Effector CD4-positive, alpha-beta T cell (primary cell): ENCODE results near the gene ZNF598.
A peak's percentile ranks its signal among the peaks of the same experiment; 100 is the strongest.
"Not testable (repeated sequence)": the region's sequence is repeated elsewhere in the genome, so short reads cannot be mapped to it uniquely, and the experiment has no call there.

Experiments used
- DNase-seq: peaks from one replicate; pipeline ENCODE4 v3.0.0-alpha.2; 2020

The ZNF598 gene

GRCh38 chr16:1974157-1975070, 35.2 kb downstream of the ZNF598 start:
- DNase-seq, result no peak

GRCh38 chr16:1973461-1974156, 36.0 kb downstream of the ZNF598 start:
- no peak for DNase-seq

DNA sequence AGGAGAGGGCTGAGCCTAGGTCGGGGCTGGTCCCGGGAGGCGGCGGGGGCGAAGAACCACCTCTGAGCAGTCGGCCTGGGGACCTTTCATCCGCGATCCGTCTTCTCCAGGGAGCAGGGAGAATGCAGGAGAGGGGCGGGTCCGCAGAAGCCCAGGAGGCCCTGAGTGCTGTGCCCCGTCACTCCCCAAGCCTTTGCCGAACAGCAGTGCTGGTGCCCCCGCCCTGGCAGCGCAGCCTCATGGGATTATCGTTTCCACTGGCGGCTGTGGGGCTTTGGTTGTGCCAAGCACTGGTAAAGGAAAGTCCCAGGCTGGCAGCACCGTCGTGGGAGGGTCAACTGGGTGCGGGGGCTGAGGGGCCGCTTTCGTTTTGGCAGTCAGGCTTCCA, 37.1 kb downstream of the ZNF598 start:
- DNase-seq, result no peak

DNA sequence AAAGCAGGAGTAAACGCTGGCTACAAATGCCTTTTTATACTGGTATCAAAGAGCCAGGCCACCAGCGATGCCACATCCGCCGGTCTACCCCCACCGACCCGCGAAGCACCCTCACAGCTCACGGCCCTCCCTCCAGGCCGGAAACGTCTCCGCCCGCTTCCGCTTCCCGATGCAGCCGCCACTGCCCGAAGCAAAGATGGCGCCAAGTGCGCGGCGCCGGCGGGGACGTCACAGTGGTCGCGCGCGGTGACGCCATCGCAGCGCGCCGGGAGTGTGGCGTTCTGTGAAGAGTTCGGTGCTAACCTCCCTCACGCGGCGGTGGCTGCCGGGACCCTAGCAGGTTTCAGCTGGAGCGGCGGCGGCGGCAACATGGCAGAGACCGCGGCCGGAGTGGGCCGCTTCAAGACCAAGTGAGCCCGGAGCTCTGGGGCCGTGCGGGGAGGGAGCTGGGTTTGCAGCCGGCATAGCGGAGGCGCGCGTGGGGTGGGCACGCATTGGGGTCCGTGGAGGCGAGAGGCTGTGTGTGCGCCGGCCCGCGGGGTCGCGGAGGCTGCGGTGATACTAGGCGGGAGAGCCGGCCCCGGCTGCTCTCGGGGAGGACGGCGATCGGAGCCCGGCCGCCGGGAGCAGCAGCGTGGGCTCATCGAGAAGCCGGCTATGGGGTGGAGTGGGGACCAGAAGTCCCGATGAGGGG, 37.7 kb downstream of the ZNF598 start, which contains the start of gene TBL3:
TBL3 (plus strand) TSS at position 258 of the 694 bp plus-strand sequence; CDS start at position 370, 112 bp downstream.
- DNase-seq, result peak; percentile 95

- DNase-seq, result no peak
These were observed 41.3 kb downstream of the ZNF598 start for GRCh38 chr16:1968146-1968953.

- DNase-seq, result no peak
These were observed 43.2 kb downstream of the ZNF598 start, which contains the start of gene RNF151 for GRCh38 chr16:1966460-1966859. Gene RNF151, plus strand, starts transcription at chr16:1966856. Its CDS starts 26 bp downstream, at chr16:1966882.

DNA sequence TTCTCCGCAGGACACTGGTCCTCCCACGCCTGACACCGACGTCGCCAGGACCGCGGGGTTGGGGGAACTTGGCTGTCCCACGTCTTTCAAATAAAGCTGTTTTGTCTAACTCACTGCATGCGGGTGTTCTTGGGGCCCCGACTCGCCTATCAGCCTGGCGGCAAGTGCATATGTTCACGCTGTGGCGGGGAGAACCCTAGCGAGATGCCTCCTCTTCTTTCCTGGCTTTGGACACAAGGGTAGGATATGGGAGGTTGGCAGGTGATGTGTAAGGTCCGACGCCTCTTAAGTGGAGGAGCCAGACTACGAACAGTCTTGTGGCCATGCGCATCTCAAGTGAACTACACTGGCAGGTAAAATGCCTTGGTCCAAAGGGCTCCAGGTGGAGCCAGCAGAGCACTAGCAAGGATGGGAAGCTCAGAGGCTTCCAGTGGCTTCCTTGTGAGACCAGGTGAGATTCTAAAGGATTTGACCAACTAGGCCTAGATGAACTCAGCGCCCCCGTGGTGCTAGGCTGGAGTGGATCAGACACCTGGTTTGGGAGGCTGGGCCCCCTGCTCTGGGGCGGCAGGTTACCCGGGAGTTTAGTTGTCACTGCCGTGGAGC, 44.1 kb downstream of the ZNF598 start:
- DNase-seq, result no peak

GRCh38 chr16:1964506-1965395, 44.9 kb downstream of the ZNF598 start, which contains the start of gene RPS2:
Gene RPS2, minus strand, starts transcription at chr16:1964826. Its CDS starts 201 bp downstream, at chr16:1964625.
- peak; percentile 100 for DNase-seq

- DNase-seq, result peak; percentile 34
These were observed 45.7 kb downstream of the ZNF598 start for GRCh38 chr16:1963806-1964505.

- not testable (repeated sequence) for DNase-seq
These were observed 47.2 kb downstream of the ZNF598 start for GRCh38 chr16:1962161-1963153.

GRCh38 chr16:1961651-1962067, 48.0 kb downstream of the ZNF598 start:
- DNase-seq, result no peak

DNA sequence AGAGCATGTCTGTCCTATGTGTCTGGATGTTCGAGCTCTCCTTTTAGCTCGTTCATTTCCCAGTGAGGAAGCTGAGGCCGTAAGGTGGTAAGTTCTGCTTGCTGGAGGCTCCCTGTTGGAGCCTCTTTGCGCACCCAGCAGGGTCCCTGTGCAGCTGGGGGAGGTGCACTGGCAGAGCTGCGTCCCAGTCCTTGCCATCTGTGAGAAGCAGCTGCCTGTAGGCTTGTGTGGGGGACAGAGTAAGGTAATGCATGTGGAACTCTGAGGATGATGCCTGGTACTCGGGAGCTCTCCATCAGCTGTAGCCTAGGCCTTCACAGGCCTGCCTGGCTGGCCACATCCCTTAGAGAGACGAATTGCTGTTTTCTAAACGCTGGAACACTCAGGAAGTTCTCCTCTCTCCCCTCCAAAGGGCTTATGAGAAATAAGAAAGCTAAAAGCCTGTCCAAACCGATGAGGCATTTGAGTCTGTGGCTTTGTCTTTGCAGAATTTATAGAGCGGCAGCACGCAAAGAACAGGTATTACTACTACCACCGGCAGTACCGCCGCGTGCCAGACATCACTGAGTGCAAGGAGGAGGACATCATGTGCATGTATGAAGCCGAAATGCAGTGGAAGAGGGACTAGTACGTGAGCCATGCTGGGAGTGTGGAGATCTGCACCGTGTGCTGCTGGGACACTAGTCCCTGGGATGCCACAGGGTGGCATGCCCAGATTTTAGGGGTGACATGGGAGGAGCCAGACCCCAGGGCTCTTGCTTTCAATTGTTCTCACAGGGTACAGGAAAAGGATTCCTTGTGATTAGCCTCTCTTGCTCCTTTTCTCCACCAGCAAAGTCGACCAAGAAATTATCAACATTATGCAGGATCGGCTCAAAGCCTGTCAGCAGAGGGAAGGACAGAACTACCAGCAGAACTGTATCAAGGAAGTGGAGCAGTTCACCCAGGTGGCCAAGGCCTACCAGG, 48.7 kb downstream of the ZNF598 start:
- DNase-seq, result no peak

GRCh38 chr16:1959269-1960039, 50.2 kb downstream of the ZNF598 start, which contains the start of gene NDUFB10:
Gene NDUFB10, plus strand, starts transcription at chr16:1959538. Its CDS starts 87 bp downstream, at chr16:1959625.
- peak; percentile 88 for DNase-seq

- no peak for DNase-seq
These were observed 50.8 kb downstream of the ZNF598 start for GRCh38 chr16:1958715-1959268.

DNA sequence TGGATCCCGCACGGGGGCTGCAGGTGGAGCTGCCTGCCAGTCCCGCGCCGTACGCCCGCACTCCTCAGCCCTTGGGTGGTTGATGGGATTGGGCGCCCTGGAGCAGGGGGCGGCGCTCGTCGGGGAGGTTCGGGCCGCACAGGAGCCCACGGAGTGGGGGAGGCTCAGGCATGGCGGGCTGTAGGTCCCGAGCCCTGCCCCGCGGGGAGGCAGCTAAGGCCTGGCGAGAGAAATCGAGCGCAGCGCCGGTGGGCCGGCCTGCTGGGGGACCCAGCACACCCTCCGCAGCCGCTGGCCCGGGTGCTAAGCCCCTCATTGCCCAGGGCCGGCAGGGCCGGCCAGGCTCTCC, 51.5 kb downstream of the ZNF598 start:
- not testable (repeated sequence) for DNase-seq
